Neural cell (in vitro differentiated cells): ENCODE results near the gene CRTC1. TPM values are rescaled to one million over a fixed set of nuclear protein-coding genes. Genes with fewer than 3 reads are reported as not detected.
A peak's percentile ranks its signal among the peaks of the same experiment; 100 is the strongest.

Experiments used
- H2AFZ ChIP-seq: fragments of 200-600, 300-800 bp; sonication (generic), shearing (Covaris generic); 2 replicates; pipeline ENCODE4 v1.6.0; 2014; ENCODE audit warnings: low read depth, mild to moderate bottlenecking, antibody characterized with exemption, low read length, moderate library complexity
- H3F3A ChIP-seq: fragments of 200-600 bp; shearing (Covaris generic); 2 replicates; pipeline ENCODE4 v1.6.1; 2016; ENCODE audit warnings: mild to moderate bottlenecking, moderate library complexity, mixed read lengths, antibody characterized with exemption, low read length; ENCODE audit not compliant: insufficient read depth, poor library complexity, severe bottlenecking
- H3K27ac ChIP-seq: fragments of 200-600, 300-800 bp; sonication (generic), shearing (Covaris generic); 2 replicates; pipeline ENCODE4 v1.5.1; 2014; ENCODE audit warnings: mild to moderate bottlenecking, low read length, moderate library complexity
- H3K27me3 ChIP-seq: fragments of 300-800, 200-600 bp; sonication (generic), shearing (Covaris generic); 2 replicates; pipeline ENCODE4 v1.6.0; 2014; ENCODE audit warnings: mild to moderate bottlenecking, low read depth, low read length, moderate library complexity; ENCODE audit not compliant: insufficient read depth
- H3K36me3 ChIP-seq: fragments of 300-800, 200-600 bp; sonication (generic), shearing (Covaris generic); 2 replicates; pipeline ENCODE4 v1.5.1; 2014; ENCODE audit warnings: mild to moderate bottlenecking, antibody characterized with exemption, low read length, moderate library complexity; ENCODE audit not compliant: insufficient read depth
- H3K4me2 ChIP-seq: fragments of 300-800, 200-600 bp; sonication (generic), shearing (Covaris generic); 2 replicates; pipeline ENCODE4 v1.6.0; 2014; ENCODE audit warnings: mild to moderate bottlenecking, low read length
- H3K4me3 ChIP-seq: fragments of 300-800, 200-600 bp; sonication (generic), shearing (Covaris generic); 2 replicates; pipeline ENCODE4 v1.5.1; 2014; ENCODE audit warnings: mild to moderate bottlenecking, low read length, moderate library complexity
- H3K79me2 ChIP-seq: fragments of 200-600 bp; shearing (Covaris generic); replicated peaks from 2 replicates; pipeline ENCODE4 v1.6.0; 2014; ENCODE audit warnings: mild to moderate bottlenecking, low read length, moderate library complexity; ENCODE audit not compliant: insufficient read depth
- H3K9ac ChIP-seq: fragments of 300-800, 200-600 bp; sonication (generic), shearing (Covaris generic); 2 replicates; pipeline ENCODE4 v1.6.1; 2016; ENCODE audit warnings: mild to moderate bottlenecking, low read length, mixed read lengths
- H3K9me2 ChIP-seq: fragments of 200-600 bp; shearing (Covaris generic); 2 replicates; pipeline ENCODE4 v1.6.1; 2016; ENCODE audit warnings: mild to moderate bottlenecking, low read length, mixed read lengths; ENCODE audit not compliant: insufficient read depth
- H3K9me3 ChIP-seq: fragments of 200-600, 300-800 bp; sonication (generic), shearing (Covaris generic); 2 replicates; pipeline ENCODE4 v1.6.1; 2016; ENCODE audit warnings: mild to moderate bottlenecking, mixed run types, low read length, moderate library complexity, mixed read lengths
- H4K20me1 ChIP-seq: fragments of 200-600 bp; shearing (Covaris generic); 2 replicates; pipeline ENCODE4 v1.6.1; 2016; ENCODE audit warnings: mild to moderate bottlenecking, mixed run types; ENCODE audit not compliant: insufficient read depth
- CTCF ChIP-seq: fragments of 450-650 bp; IDR thresholded peaks from 2 replicates; pipeline ENCODE4 v1.5.1; 2014; ENCODE audit warnings: antibody characterized with exemption, mild to moderate bottlenecking, moderate library complexity; ENCODE audit not compliant: poor library complexity, severe bottlenecking
- EP300 ChIP-seq: fragments of 450-650 bp; conservative IDR thresholded peaks from 2 replicates; pipeline ENCODE4 v1.6.1; 2014; ENCODE audit warnings: antibody characterized with exemption, mild to moderate bottlenecking, moderate library complexity; ENCODE audit not compliant: poor library complexity, severe bottlenecking
- EZH2 ChIP-seq: fragments of 200-600, 300-800 bp; shearing (Covaris generic), sonication (generic); IDR thresholded peaks from 2 replicates; pipeline ENCODE4 v1.6.1; 2014; ENCODE audit warnings: antibody characterized with exemption, low read length, borderline replicate concordance, mild to moderate bottlenecking; ENCODE audit not compliant: insufficient read depth, poor library complexity, severe bottlenecking
- MXI1 ChIP-seq: fragments of 450-650 bp; conservative IDR thresholded peaks from 2 replicates; pipeline ENCODE4 v1.6.1; 2014; ENCODE audit warnings: antibody characterized with exemption, mild to moderate bottlenecking; ENCODE audit not compliant: poor library complexity, severe bottlenecking
- POLR2AphosphoS5 ChIP-seq: IDR thresholded peaks from 2 replicates; pipeline ENCODE4 v1.6.1; 2012
- RAD21 ChIP-seq: fragments of 450-650 bp; conservative IDR thresholded peaks from 2 replicates; pipeline ENCODE4 v1.6.1; 2014; ENCODE audit warnings: antibody characterized with exemption, mild to moderate bottlenecking, moderate library complexity
- REST ChIP-seq: IDR thresholded peaks from 2 replicates; pipeline ENCODE4 v1.6.1; 2012; ENCODE audit warnings: borderline replicate concordance
- SMC3 ChIP-seq: fragments of 450-650 bp; conservative IDR thresholded peaks from 2 replicates; pipeline ENCODE4 v1.6.1; 2014; ENCODE audit warnings: antibody characterized with exemption, mild to moderate bottlenecking, moderate library complexity; ENCODE audit not compliant: poor library complexity
- TAF1 ChIP-seq: IDR thresholded peaks from 2 replicates; pipeline ENCODE4 v1.6.1; 2012; ENCODE audit warnings: low read depth
- polyA plus RNA-seq: library from polyadenylated mRNA; depleted of rRNA; stranded (reverse); fragments of >200 nt; gene quantifications from 2 replicates; pipeline ENCODE4 v1.2.3, GENCODE V29; 2014

Gene CRTC1
- polyA plus RNA-seq, 1 donor from 2014 or later = 10.4 TPM

- H3K4me2 ChIP-seq = no peak overlapping the region
- no peaks in the 10 kb centered on the region for H3F3A ChIP-seq
- no peak overlapping the region for H3K27ac ChIP-seq
- H3K9me3 ChIP-seq = no peaks in the 10 kb centered on the region
- H3K9ac ChIP-seq = no peak overlapping the region
- H2AFZ ChIP-seq = no peak overlapping the region
- no peak for TF ChIP-seq EP300
- no peak for TF ChIP-seq POLR2AphosphoS5
- no peak for TF ChIP-seq RAD21
- TF ChIP-seq SMC3 = no peak
- no peak for TF ChIP-seq REST
- no peak for TF ChIP-seq TAF1
- TF ChIP-seq CTCF = no peak
- TF ChIP-seq MXI1 = no peak
- H4K20me1 ChIP-seq = no peaks in the 10 kb centered on the region
- no peaks in the 10 kb centered on the region for H3K79me2 ChIP-seq
- H3K27me3 ChIP-seq = no peaks in the 10 kb centered on the region
- H3K9me2 ChIP-seq = no peaks in the 10 kb centered on the region
- H3K36me3 ChIP-seq = no peaks in the 10 kb centered on the region
- H3K4me3 ChIP-seq = no peak overlapping the region
Observed at GRCh38 chr19:18674616-18675015, 8.9 kb upstream of the CRTC1 start.

- Histone ChIP-seq H2AFZ (no peak overlapping the region), H3K9me2 (no peaks in the 10 kb centered on the region), H3K79me2 (no peaks in the 10 kb centered on the region), H3K36me3 (no peaks in the 10 kb centered on the region), H3K27ac (no peak overlapping the region), H4K20me1 (no peaks in the 10 kb centered on the region), H3K4me3 (no peak overlapping the region), H3K9me3 (no peaks in the 10 kb centered on the region), H3F3A (no peaks in the 10 kb centered on the region), H3K9ac (no peak overlapping the region), H3K27me3 (no peaks in the 10 kb centered on the region), H3K4me2 (no peak overlapping the region)
- TF ChIP-seq EP300 = no peak
- TF ChIP-seq POLR2AphosphoS5 = no peak
- no peak for TF ChIP-seq MXI1
- TF ChIP-seq TAF1 = no peak
- peak; percentile 41 for TF ChIP-seq SMC3
- no peak for TF ChIP-seq REST
- peak; percentile 50 for TF ChIP-seq RAD21
- no peak for TF ChIP-seq EZH2
- peak; percentile 38 for TF ChIP-seq CTCF
Observed at GRCh38 chr19:18675779-18676178, 7.7 kb upstream of the CRTC1 start.
